Subcutaneous adipose tissue (tissue), 4 donors: ENCODE measurements around the gene HRG. TPM values are rescaled to one million over a fixed set of nuclear protein-coding genes. Genes with fewer than 3 reads are reported as not detected.

Source experiments
- total RNA-seq, 4 donors: library from RNA; depleted of rRNA; stranded (reverse); fragments of >200 nt; gene quantifications; one replicate each; pipeline ENCODE4 v1.1.0, GENCODE V29; 2016
- TF ChIP-seq, protein P1 (sequence below): fragments of 450-650 bp; IDR thresholded peaks from one replicate; pipeline ENCODE4 v1.5.1; 2016; ENCODE audit warnings: low read depth, mild to moderate bottlenecking, control low read depth, antibody characterized with exemption, moderate library complexity

HRG gene
- total RNA-seq, 4 donors from 2014 or later, result not detected

- TF ChIP-seq, protein P1, sequence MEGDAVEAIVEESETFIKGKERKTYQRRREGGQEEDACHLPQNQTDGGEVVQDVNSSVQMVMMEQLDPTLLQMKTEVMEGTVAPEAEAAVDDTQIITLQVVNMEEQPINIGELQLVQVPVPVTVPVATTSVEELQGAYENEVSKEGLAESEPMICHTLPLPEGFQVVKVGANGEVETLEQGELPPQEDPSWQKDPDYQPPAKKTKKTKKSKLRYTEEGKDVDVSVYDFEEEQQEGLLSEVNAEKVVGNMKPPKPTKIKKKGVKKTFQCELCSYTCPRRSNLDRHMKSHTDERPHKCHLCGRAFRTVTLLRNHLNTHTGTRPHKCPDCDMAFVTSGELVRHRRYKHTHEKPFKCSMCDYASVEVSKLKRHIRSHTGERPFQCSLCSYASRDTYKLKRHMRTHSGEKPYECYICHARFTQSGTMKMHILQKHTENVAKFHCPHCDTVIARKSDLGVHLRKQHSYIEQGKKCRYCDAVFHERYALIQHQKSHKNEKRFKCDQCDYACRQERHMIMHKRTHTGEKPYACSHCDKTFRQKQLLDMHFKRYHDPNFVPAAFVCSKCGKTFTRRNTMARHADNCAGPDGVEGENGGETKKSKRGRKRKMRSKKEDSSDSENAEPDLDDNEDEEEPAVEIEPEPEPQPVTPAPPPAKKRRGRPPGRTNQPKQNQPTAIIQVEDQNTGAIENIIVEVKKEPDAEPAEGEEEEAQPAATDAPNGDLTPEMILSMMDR, result no peak
Measured at GRCh38 chr3:186669378-186670084, 3.7 kb downstream of the HRG start.

- TF ChIP-seq, protein P1, result no peak
Measured at GRCh38 chr3:186670155-186670554, 4.3 kb downstream of the HRG start.

DNA sequence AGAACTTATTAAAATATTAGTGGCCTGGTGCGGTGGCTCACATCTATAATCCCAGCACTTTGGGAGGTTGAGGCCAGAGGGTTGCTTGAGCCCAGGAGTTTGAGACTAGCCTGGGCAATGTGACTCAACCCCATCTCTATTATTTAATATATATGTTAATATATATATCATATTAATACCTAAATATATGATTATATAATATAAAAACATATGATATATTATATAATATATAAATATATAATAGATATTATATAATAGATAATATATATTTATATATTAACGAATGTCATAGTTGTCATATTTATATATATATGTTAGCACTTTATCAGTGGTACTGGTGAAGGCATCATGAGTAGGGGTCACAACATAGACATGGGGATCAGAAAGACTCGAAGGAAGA lies 5.2 kb downstream of the HRG start:
- TF ChIP-seq, protein P1, result no peak

DNA sequence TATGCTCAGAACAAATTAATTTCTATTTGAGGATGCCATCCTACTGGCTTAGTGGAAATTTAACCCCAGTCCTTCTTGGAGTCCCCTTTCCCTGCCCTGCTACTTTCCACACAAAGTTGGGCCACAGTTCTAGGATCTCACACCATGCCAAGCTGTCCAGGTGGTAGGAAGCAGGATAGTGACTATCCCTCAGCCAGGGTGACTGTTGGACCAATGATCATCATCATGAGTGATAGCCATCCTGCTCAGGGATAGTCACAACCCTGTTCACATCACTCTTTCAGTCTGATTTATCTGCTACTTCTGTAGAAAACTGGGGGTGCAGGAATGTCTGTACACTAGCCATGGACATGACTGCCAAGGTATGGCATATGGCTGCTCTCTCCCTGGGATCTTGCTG lies 12.8 kb downstream of the HRG start:
- TF ChIP-seq, protein P1, result no peak

- TF ChIP-seq, protein P1, result no peak
Measured at GRCh38 chr3:186679151-186679550, 13.3 kb downstream of the HRG start.

DNA sequence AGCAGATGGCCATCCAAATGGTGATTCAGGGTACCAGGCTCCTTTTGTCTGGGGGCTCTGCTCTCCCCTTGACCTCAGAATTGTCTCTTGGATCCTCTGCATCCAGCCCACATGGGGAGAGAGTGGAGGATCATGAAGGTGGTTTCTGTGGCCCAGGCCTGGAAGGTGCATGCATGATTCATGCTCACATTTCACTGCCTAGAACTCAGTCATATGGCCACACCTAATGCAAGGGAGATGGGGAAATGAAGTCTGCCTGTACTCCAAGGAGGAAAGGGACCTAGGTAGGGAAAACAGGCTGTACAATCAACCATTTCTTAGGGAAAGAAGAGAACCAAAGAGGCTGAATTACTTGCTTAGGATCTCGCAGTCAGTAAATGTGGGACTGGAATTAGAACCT lies 15.1 kb downstream of the HRG start:
- TF ChIP-seq, protein P1, result no peak

DNA sequence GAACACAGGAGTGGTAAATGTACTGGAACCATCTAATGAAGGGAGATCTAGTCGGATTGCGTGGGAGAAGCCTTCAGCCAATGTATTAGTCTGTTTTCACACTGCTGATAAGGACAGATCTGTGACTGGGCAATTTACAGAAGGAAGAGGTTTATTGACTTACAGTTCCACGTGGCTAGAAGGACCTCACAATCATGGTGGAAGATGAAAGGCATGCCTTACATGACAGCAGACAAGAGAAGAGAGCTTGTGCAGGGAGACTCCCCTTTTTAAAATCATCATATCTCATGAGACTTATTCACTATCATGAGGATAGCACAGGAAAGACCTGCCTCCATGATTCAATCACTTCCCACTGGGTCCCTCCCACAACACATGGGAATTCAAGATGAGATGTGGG lies 17.0 kb downstream of the HRG start:
- TF ChIP-seq, protein P1, result no peak
